ENCODE results near the gene RCSD1.

DNA sequence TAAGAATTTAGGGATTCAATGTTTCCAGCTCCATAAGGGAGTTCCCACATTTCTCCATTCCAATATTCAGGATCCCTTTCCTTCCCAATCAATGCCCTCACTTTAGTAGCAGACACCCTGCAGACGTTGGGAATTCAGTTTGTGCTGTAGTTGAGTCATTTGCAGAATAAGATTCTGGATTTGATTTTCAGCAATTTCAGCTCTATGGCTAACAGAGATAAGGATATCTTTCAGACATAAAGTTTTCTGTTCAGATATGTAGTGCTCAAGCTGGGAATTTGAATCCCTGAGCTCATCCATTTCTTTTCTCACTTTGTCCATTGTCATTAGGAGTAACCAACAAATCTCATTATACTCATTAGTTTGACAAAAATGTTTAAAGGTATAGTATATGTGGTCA is 104.8 kb downstream of the RCSD1 start:
- TF ChIP-seq, protein P1, sequence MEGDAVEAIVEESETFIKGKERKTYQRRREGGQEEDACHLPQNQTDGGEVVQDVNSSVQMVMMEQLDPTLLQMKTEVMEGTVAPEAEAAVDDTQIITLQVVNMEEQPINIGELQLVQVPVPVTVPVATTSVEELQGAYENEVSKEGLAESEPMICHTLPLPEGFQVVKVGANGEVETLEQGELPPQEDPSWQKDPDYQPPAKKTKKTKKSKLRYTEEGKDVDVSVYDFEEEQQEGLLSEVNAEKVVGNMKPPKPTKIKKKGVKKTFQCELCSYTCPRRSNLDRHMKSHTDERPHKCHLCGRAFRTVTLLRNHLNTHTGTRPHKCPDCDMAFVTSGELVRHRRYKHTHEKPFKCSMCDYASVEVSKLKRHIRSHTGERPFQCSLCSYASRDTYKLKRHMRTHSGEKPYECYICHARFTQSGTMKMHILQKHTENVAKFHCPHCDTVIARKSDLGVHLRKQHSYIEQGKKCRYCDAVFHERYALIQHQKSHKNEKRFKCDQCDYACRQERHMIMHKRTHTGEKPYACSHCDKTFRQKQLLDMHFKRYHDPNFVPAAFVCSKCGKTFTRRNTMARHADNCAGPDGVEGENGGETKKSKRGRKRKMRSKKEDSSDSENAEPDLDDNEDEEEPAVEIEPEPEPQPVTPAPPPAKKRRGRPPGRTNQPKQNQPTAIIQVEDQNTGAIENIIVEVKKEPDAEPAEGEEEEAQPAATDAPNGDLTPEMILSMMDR (IDR thresholded peaks at IDR 0.05): no peak
- no peak for TF ChIP-seq EP300 (IDR thresholded peaks at IDR 0.05)

Data from stomach (tissue), 4 donors.